ENCODE measurements around the gene DISP2.

The DISP2 gene

DNA sequence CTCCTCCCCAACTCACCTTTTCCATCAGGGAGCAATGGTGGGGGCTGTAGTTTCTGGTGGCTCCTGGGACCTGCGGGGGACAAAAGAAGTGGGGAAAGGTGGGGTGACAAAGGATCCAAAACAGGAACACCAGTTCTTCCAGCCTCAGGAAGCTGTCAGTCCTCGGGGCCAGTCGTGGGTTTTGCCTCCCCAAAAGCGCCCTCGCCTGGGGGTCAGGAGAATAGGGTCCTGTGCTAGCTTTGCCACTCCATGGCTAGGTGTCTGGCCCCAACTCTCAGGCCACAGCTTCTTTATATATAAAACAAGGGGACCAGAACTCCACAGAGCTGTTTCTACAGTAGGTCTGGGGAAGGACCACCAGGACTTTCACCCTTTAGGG is 21.3 kb upstream of the DISP2 start:
- Histone ChIP-seq H3K4me3 (ENCODE audit: low read length in 2 of 2) (no peak overlapping the region), H3K27me3 (ENCODE audit: control insufficient read depth in 1 of 2, insufficient read depth in 2 of 2, low read length in 2 of 2) (no peaks in the 10 kb centered on the region), H3K36me3 (ENCODE audit: control insufficient read depth in 2 of 2, insufficient read depth in 2 of 2, low read length in 2 of 2) (peaks cover 11 to 12% of the 10 kb centered on the region in 2 donors), H3K27ac (ENCODE audit: low read length) (peak overlapping the region; percentile 99), H3K4me1 (ENCODE audit: control insufficient read depth, insufficient read depth, low read length) (peaks cover 98% of the 10 kb centered on the region), H3K9ac (ENCODE audit: low read length in 2 of 2) (peak overlapping the region; percentile 95 to 97), H3K9me3 (ENCODE audit: control insufficient read depth in 2 of 2, low read length in 2 of 2) (no peaks in the 10 kb centered on the region)

DNA sequence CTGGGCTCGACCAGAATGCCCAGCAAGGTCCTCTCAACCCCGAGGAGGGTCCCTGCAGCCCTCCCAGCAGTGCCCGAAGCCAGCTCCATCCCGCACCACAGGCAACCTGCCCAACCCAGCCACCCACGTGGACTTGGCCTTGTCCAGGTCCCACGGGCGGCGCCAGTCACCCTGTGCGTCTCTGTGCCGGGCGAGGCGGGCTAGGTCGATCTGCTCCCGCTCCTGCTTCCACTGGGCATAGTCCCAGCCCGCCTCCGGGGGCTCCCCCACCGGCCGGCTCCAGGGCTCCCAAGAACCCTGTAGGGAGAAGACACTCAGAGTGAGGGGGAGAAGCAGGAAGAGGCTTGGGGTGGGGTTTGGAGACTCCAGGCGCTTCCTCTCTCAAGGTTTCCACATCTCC is 20.4 kb upstream of the DISP2 start:
- Histone ChIP-seq H3K27me3 (ENCODE audit: control insufficient read depth in 1 of 2, insufficient read depth in 2 of 2, low read length in 2 of 2) (no peaks in the 10 kb centered on the region), H3K4me1 (ENCODE audit: control insufficient read depth, insufficient read depth, low read length) (peaks cover 95% of the 10 kb centered on the region), H3K9me3 (ENCODE audit: control insufficient read depth in 2 of 2, low read length in 2 of 2) (no peaks in the 10 kb centered on the region), H3K36me3 (ENCODE audit: control insufficient read depth in 2 of 2, insufficient read depth in 2 of 2, low read length in 2 of 2) (peaks cover 9 to 12% of the 10 kb centered on the region in 2 donors), H3K27ac (ENCODE audit: low read length) (peak overlapping the region; percentile 99), H3K4me3 (ENCODE audit: low read length in 2 of 2) (peak overlapping the region; percentile 67 to 80), H3K9ac (ENCODE audit: low read length in 2 of 2) (peak overlapping the region; percentile 95 to 97)

DNA sequence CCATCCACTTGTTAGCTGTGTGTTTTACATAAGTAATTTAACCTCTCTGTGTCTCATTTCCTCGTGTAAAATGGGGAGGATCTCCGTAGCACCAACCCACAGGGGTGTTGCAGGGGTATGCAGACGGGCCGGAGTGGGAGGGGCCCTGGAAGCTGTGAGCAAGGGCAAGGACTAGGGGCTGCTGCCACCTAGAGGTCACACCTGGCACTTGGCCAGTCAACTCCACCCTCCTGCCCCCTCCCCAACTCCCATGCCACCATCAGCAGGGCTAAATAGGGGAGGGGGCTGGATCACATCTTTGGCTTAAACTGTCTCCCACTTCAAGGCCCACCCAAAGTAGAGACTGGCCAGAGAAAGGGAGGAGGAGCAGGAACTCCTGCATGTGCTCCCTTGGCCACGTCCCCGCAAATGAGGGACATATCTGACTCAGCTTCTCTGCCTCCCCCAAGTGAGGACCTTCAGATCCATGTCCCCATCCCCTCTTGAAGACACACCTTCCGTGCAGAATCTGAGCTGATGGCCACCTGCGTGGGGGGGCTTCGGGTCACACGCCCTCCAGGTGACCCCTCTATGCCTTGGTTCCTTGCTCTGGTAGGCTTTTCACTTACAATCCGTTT is 19.9 kb upstream of the DISP2 start:
- Histone ChIP-seq H3K36me3 (ENCODE audit: control insufficient read depth in 2 of 2, insufficient read depth in 2 of 2, low read length in 2 of 2) (peaks cover 9 to 12% of the 10 kb centered on the region in 2 donors), H3K4me1 (ENCODE audit: control insufficient read depth, insufficient read depth, low read length) (peaks cover 95% of the 10 kb centered on the region), H3K9me3 (ENCODE audit: control insufficient read depth in 2 of 2, low read length in 2 of 2) (no peaks in the 10 kb centered on the region), H3K9ac (ENCODE audit: low read length in 2 of 2) (peak overlapping the region; percentile 95 to 97), H3K4me3 (ENCODE audit: low read length in 2 of 2) (peak overlapping the region; percentile 67 to 80), H3K27ac (ENCODE audit: low read length) (peak overlapping the region; percentile 99), H3K27me3 (ENCODE audit: control insufficient read depth in 1 of 2, insufficient read depth in 2 of 2, low read length in 2 of 2) (no peaks in the 10 kb centered on the region)

DNA sequence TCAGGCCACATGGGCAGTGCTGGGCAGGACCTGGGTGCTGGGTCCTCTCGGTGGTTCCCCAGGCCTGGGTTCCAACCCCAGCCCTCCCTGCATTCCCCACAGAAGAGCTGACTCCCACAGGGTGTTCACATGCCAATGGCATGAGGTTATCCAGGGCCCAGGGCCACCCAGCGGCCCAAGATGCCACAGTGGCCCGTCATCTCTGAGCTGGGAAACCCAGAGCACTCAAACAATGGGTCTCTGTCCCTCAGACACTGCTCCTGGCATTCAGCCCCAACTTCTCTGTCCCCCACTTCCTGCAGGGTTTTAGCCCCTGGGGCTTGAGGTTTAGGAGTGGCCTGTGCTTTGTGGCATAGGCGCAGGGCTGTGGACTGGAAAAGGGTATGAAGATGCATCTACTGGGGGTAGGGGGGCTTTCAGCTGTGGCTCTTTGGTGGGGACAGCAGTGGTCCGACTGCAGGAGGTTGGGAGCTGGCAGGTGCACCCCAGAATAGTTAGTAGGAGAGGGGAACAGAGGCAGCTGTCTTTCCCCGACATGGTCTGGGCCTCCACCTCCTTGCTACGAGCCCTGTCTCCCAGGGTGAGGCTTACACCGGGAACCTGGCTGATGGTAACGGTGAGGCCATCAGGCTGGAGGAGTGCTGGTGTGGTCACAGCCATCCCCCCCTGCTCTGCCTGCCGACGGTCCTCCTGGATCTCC is 18.9 kb upstream of the DISP2 start:
- Histone ChIP-seq H3K9me3 (ENCODE audit: control insufficient read depth in 2 of 2, low read length in 2 of 2) (no peaks in the 10 kb centered on the region), H3K4me1 (ENCODE audit: control insufficient read depth, insufficient read depth, low read length) (peaks cover 96% of the 10 kb centered on the region), H3K9ac (ENCODE audit: low read length in 2 of 2) (peak overlapping the region; percentile 95 to 97), H3K27ac (ENCODE audit: low read length) (peak overlapping the region; percentile 99), H3K27me3 (ENCODE audit: control insufficient read depth in 1 of 2, insufficient read depth in 2 of 2, low read length in 2 of 2) (no peaks in the 10 kb centered on the region), H3K4me3 (ENCODE audit: low read length in 2 of 2) (peak overlapping the region; percentile 67 to 80), H3K36me3 (ENCODE audit: control insufficient read depth in 2 of 2, insufficient read depth in 2 of 2, low read length in 2 of 2) (peaks cover 9 to 12% of the 10 kb centered on the region in 2 donors)

DNA sequence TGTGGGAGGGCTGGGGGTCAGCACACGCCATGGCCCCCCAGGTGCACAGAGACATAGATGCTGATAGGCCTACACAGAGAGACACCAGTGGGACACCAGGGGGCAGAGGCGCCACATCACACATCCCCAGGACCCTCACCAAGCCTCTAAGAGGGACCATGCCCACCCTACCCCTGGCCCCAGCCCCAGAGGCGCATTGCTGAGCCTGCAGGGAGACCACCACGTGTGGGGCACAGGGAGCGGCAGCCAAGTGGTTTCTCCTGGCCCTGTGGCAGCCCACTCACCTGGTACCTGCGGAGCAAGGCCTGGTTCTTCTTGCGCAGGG is 18.4 kb upstream of the DISP2 start:
- Histone ChIP-seq H3K9ac (ENCODE audit: low read length in 2 of 2) (peak overlapping the region; percentile 95 to 97), H3K4me1 (ENCODE audit: control insufficient read depth, insufficient read depth, low read length) (peaks cover 96% of the 10 kb centered on the region)

DNA sequence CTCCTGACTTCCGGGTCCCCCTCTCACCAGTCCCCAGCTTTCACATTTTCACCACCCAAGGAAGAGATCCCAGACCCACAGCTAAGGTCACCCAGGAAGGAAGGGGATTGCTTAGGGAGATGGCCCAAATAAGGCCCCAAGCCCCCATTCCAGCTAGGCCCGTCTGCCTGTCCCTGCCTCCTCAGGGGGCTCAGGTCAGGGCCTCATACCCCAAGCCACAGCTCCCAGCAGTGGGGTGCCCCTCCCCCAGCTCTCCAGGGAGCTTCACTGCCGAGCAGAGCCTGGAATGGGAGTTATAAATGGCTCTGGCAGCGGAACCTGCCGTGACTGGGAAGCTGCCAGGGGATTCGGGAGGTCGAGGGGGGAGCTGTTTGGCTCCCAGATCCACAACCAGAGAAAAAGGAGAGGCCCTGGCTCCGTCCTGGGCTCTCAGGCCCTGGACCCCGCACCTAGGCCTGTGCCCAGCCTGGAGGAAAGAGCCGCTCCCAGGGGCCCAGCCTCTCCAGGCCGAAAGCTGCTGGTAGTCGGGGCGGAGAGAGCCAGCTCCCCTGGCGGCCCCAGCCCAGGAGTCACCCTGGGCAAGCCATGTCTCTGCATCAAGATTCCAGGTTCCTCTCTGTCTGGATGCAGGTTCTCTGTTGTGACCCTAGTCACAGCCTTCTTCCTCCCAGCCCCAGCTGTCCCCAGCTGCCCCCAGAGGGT is 17.8 kb upstream of the DISP2 start:
- no peaks in the 10 kb centered on the region for H3K9me3 ChIP-seq (ENCODE audit: control insufficient read depth in 2 of 2, low read length in 2 of 2)
- H3K27me3 ChIP-seq (ENCODE audit: control insufficient read depth in 1 of 2, insufficient read depth in 2 of 2, low read length in 2 of 2), result no peaks in the 10 kb centered on the region
- H3K4me3 ChIP-seq (ENCODE audit: low read length in 2 of 2), result peak overlapping the region; percentile 67 to 80
- H3K9ac ChIP-seq (ENCODE audit: low read length in 2 of 2), result peak overlapping the region; percentile 95 to 97
- H3K36me3 ChIP-seq (ENCODE audit: control insufficient read depth in 2 of 2, insufficient read depth in 2 of 2, low read length in 2 of 2), result peaks cover 5 to 8% of the 10 kb centered on the region in 2 donors
- peaks cover 94% of the 10 kb centered on the region for H3K4me1 ChIP-seq (ENCODE audit: control insufficient read depth, insufficient read depth, low read length)
- peak overlapping the region; percentile 99 for H3K27ac ChIP-seq (ENCODE audit: low read length)

More for the DNA sequence above, 18.4 kb upstream of the DISP2 start:
- Histone ChIP-seq H3K27me3 (ENCODE audit: control insufficient read depth in 1 of 2, insufficient read depth in 2 of 2, low read length in 2 of 2) (no peaks in the 10 kb centered on the region), H3K36me3 (ENCODE audit: control insufficient read depth in 2 of 2, insufficient read depth in 2 of 2, low read length in 2 of 2) (peaks cover 9 to 12% of the 10 kb centered on the region in 2 donors), H3K9me3 (ENCODE audit: control insufficient read depth in 2 of 2, low read length in 2 of 2) (no peaks in the 10 kb centered on the region), H3K4me3 (ENCODE audit: low read length in 2 of 2) (peak overlapping the region; percentile 67 to 80), H3K27ac (ENCODE audit: low read length) (peak overlapping the region; percentile 99)

DNA sequence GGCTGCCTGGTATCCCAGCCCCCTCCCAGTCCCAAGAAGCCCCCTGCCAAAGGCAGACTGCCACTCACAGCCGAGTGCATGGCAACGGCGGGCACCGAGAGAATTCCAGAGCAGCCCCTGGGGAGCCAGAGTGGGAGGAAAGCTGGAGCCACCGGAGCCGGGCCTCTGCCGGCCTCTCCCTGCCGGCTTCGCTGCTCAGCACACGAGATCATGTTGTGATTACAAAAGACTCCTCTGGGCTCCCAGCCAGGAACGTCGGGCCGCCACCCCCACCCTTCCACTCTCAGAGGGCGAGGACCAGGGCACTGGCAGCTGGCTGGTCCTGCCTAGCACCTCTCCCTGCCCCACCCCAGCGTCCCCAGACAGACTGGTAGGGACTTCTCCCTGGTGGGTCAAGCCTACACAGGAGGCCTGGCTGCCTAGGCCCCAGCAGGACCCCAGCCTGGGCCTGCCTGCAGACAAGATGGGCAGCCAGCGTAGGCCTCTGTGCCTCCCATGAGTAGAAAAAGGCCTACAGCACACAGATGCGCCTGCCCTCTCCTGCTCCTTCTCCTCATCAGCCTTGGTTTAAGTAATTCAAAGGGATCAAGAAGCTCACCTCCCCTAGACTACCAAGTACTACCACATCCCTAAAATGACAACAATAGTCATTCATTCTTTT is 17.1 kb upstream of the DISP2 start, which contains the start of gene CCDC9B:
Gene CCDC9B (minus strand): TSS at position 200 of the 661 bp plus-strand sequence. CDS start 120 bp downstream, at position 80.
- peaks cover 3% of the 10 kb centered on the region in 2 donors for H3K36me3 ChIP-seq (ENCODE audit: control insufficient read depth in 2 of 2, insufficient read depth in 2 of 2, low read length in 2 of 2)
- H3K27me3 ChIP-seq (ENCODE audit: control insufficient read depth in 1 of 2, insufficient read depth in 2 of 2, low read length in 2 of 2), result no peaks in the 10 kb centered on the region
- H3K4me3 ChIP-seq (ENCODE audit: low read length in 2 of 2), result peak within 1 kb of the TSS; percentile 67 to 80
- H3K9me3 ChIP-seq (ENCODE audit: control insufficient read depth in 2 of 2, low read length in 2 of 2), result no peaks in the 10 kb centered on the region
- peak within 1 kb of the TSS; percentile 99 for H3K27ac ChIP-seq (ENCODE audit: low read length)
- H3K4me1 ChIP-seq (ENCODE audit: control insufficient read depth, insufficient read depth, low read length), result peaks cover 87% of the 10 kb centered on the region
- H3K9ac ChIP-seq (ENCODE audit: low read length in 2 of 2), result peak within 1 kb of the TSS; percentile 95 to 97

DNA sequence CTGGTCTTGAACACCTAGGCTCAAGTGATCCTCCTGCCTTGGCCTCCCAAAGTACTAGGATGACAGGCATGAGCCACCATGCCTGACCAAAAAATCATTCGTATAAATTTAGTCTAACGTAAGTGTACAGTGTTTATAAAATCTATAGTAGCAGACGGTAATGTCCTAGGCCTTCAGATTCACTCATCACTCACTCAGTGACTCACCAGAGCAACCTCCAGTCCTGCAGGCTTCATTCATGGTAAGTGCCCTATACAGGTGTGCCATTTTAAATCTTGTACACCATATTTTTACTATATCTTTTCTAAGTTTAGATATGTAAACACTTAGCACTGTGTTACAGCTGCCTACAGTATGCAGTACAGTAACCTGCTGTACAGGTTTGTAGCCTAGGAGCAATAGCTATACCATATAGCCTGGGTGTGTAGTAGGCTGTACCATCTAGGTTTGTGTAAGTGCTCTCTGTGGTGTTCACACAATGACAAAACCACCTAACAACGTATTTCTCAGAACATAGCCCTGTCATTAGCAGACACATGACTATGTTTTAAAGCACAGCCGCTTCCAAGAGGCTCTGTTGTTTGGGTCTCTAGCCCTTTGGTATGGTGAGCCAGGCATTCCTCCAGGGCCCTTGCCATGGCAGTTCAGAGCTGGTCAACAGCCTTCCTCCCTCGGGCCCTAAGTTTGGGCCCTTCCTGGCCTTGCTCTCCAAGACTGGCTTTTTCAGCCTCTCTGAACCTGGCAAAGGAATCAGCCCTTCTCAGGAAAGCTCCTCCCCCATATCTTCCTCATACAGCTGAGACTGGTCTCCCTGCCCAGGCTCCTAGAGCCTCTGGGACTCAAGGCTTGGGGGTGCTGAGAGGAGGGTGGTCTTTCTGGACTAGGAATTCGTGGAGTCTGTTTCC is 15.4 kb upstream of the DISP2 start:
- no peaks in the 10 kb centered on the region for H3K9me3 ChIP-seq (ENCODE audit: control insufficient read depth in 2 of 2, low read length in 2 of 2)
- no peak overlapping the region for H3K4me3 ChIP-seq (ENCODE audit: low read length in 2 of 2)
- peak overlapping the region; percentile 26 to 47 for H3K9ac ChIP-seq (ENCODE audit: low read length in 2 of 2)
- H3K4me1 ChIP-seq (ENCODE audit: control insufficient read depth, insufficient read depth, low read length), result peaks cover 69% of the 10 kb centered on the region
- H3K36me3 ChIP-seq (ENCODE audit: control insufficient read depth in 2 of 2, insufficient read depth in 2 of 2, low read length in 2 of 2), result no peaks in the 10 kb centered on the region
- H3K27me3 ChIP-seq (ENCODE audit: control insufficient read depth in 1 of 2, insufficient read depth in 2 of 2, low read length in 2 of 2), result no peaks in the 10 kb centered on the region
- peak overlapping the region; percentile 80 for H3K27ac ChIP-seq (ENCODE audit: low read length)

DNA sequence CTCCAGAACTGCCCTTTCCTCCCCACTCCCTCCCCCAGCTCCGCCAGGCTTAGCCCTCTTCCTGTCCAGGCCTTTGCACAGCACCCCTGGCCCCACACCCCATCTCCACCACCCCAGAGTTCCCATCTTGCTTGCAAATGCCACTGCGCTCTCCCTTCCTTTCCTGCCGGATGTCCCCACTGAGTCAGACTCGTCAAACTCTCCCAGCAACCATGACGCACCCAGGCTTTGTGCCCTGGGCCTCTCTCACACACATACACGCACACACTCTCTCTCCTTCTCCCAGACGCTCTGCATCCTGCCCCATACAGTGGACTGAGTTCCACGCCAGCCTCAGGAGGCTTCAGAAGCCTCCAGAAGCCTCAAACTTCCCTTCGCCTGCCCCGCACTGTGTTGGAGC is 14.5 kb upstream of the DISP2 start:
- Histone ChIP-seq H3K27ac (ENCODE audit: low read length) (peak overlapping the region; percentile 80), H3K4me1 (ENCODE audit: control insufficient read depth, insufficient read depth, low read length) (peaks cover 60% of the 10 kb centered on the region)

DNA sequence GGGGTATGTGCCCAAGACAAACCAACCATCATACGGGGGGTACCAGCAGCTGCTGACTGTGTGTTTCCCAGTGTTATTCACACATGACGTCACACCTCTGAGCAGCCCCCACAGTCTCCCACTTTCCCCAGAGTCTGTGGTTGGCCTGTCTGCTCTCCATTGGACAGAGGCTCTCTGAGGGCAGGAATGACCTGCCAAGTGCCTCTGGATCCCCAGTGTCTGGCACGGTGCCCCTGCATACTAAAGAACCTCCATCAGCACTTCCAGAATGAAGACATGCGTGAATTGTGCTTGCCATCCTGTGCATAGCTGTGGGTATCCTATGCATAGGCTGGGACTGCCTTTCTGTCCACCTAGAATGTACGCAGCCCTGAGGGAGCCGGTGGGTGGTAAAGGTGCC is 13.8 kb upstream of the DISP2 start:
- Histone ChIP-seq H3K27me3 (ENCODE audit: control insufficient read depth in 1 of 2, insufficient read depth in 2 of 2, low read length in 2 of 2) (no peaks in the 10 kb centered on the region), H3K4me3 (ENCODE audit: low read length in 2 of 2) (no peak overlapping the region), H3K4me1 (ENCODE audit: control insufficient read depth, insufficient read depth, low read length) (peaks cover 53% of the 10 kb centered on the region), H3K9ac (ENCODE audit: low read length in 2 of 2) (no peak overlapping the region), H3K27ac (ENCODE audit: low read length) (peak overlapping the region; percentile 80), H3K9me3 (ENCODE audit: control insufficient read depth in 2 of 2, low read length in 2 of 2) (no peaks in the 10 kb centered on the region), H3K36me3 (ENCODE audit: control insufficient read depth in 2 of 2, insufficient read depth in 2 of 2, low read length in 2 of 2) (no peaks in the 10 kb centered on the region)

More for the DNA sequence above, 14.5 kb upstream of the DISP2 start:
- Histone ChIP-seq H3K9ac (ENCODE audit: low read length in 2 of 2) (peak overlapping the region in 1 of 2 donors; percentile 26), H3K36me3 (ENCODE audit: control insufficient read depth in 2 of 2, insufficient read depth in 2 of 2, low read length in 2 of 2) (no peaks in the 10 kb centered on the region), H3K9me3 (ENCODE audit: control insufficient read depth in 2 of 2, low read length in 2 of 2) (no peaks in the 10 kb centered on the region), H3K4me3 (ENCODE audit: low read length in 2 of 2) (no peak overlapping the region), H3K27me3 (ENCODE audit: control insufficient read depth in 1 of 2, insufficient read depth in 2 of 2, low read length in 2 of 2) (no peaks in the 10 kb centered on the region)
